T-helper 1 cell treated with Interleukin-12 subunit alpha and Interleukin-12 subunit beta and Interleukin-4 antibody, amounts not matched to agents 30 μg/mL and 1 μg/mL, for 36 hours (primary cell): Measurements from ENCODE around the gene SMIM30.
"Not testable (repeated sequence)": the region's sequence is repeated elsewhere in the genome, so short reads cannot be mapped to it uniquely, and the experiment has no call there.

ENCODE experiments used
- H3K27ac Mint-ChIP-seq: one replicate; pipeline ENCODE4 v1.8.0; 2021; ENCODE audit warnings: mild to moderate bottlenecking, mixed read lengths
- H3K27me3 Mint-ChIP-seq: one replicate; pipeline ENCODE4 v1.8.0; 2021; ENCODE audit warnings: low read depth, mixed read lengths
- H3K36me3 Mint-ChIP-seq: one replicate; pipeline ENCODE4 v1.8.0; 2021; ENCODE audit warnings: low read depth, mixed read lengths
- H3K4me1 Mint-ChIP-seq: one replicate; pipeline ENCODE4 v1.8.0; 2021; ENCODE audit warnings: low read depth, mixed read lengths
- H3K4me3 Mint-ChIP-seq: one replicate; pipeline ENCODE4 v1.8.0; 2021; ENCODE audit warnings: mild to moderate bottlenecking, moderate library complexity, mixed read lengths
- H3K9me3 Mint-ChIP-seq: one replicate; pipeline ENCODE4 v1.8.0; 2021; ENCODE audit warnings: mixed read lengths

The SMIM30 gene, protein sequence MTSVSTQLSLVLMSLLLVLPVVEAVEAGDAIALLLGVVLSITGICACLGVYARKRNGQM

GRCh38 chr7:113118074-113118959, at the start of gene SMIM30:
Gene SMIM30, minus strand, starts transcription at chr7:113118554. Its CDS starts 976 bp downstream, at chr7:113117578.
- Mint-ChIP-seq H3K4me3 (peak within 1 kb of the TSS; percentile 91), H3K36me3 (peaks cover 4% of the 10 kb centered on the region), H3K27me3 (no peaks in the 10 kb centered on the region), H3K4me1 (peaks cover 20% of the 10 kb centered on the region), H3K9me3 (no peaks in the 10 kb centered on the region), H3K27ac (peak within 1 kb of the TSS; percentile 87)

- not testable (repeated sequence) for H3K27me3 Mint-ChIP-seq, H3K36me3 Mint-ChIP-seq
Observed at GRCh38 chr7:113166176-113166575, 47.8 kb upstream of the SMIM30 start.

DNA sequence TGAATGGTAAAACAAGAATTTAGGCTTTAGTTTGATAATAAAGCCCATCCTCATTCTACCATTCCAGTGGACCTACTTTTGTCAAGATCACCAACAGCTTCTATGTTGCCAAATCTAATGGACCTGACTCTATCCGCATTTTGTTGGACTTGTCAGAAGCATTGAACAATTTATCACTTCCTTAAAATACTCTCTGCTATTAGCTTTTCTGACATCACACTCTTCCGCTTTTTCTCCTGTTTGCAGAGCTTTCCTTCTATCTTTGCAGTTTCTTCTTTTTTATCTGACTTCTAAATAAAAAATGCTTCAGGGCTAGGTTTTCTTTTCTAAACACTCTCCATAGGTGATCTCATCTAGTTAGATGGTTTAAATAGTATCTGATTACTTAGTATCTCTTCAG, 42.7 kb upstream of the SMIM30 start:
- H3K4me1 Mint-ChIP-seq, result no peaks in the 10 kb centered on the region
- H3K9me3 Mint-ChIP-seq, result no peaks in the 10 kb centered on the region
- H3K4me3 Mint-ChIP-seq, result no peak overlapping the region
- no peak overlapping the region for H3K27ac Mint-ChIP-seq
- peaks cover 4% of the 10 kb centered on the region for H3K27me3 Mint-ChIP-seq
- no peaks in the 10 kb centered on the region for H3K36me3 Mint-ChIP-seq

More at GRCh38 chr7:113166176-113166575, 47.8 kb upstream of the SMIM30 start:
- not testable (repeated sequence) for H3K4me3 Mint-ChIP-seq, H3K9me3 Mint-ChIP-seq, H3K27ac Mint-ChIP-seq, H3K4me1 Mint-ChIP-seq

DNA sequence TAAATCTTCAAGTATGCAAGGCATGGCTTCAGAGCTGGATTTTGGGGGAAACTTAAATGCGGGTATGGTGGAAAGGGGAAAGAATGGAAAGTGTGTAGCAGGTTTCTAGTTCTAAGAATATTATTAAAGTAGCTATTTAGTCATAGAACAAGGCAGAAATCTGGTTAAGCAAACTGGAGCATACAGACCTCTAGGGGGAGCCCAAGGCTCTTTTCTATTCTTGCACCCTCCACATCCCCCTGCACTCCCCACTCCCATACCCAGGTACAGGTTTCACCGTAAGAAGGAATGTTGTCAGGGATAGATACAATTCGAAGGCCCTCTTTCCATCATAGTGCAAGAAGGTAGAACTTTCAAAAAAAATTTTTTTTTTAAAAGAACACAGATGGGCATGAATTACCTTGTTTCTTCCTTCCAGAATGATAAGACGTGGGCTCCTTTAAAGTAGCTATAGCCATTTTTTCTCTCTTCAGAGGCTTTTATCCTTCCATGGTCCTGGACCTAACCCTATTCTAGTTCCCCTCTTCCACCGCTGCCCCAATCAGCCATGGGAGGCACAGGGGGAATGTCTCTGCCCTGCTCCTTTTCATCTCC, 41.5 kb upstream of the SMIM30 start:
- no peaks in the 10 kb centered on the region for H3K36me3 Mint-ChIP-seq
- H3K4me1 Mint-ChIP-seq, result no peaks in the 10 kb centered on the region
- H3K27me3 Mint-ChIP-seq, result peaks cover 4% of the 10 kb centered on the region
- H3K4me3 Mint-ChIP-seq, result no peak overlapping the region
- no peaks in the 10 kb centered on the region for H3K9me3 Mint-ChIP-seq
- H3K27ac Mint-ChIP-seq, result no peak overlapping the region

DNA sequence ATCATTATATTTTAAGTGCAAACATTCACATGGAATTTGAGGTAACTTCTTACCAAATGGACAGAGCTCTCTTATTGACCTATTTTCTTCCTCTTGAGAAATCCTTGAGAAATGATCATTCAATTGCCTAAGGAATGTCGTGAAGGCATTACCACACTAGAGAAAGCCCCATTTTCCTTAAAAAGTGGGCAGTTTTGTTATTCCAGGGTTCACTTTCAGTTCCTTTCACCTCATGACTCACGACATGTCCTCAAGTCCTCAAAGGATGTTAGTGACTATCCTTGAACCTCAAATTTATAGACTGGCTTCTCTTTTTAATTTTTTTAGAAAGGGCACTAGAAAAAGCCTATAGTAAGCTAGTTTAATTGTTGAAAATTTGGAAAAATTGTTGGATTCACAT, 40.4 kb upstream of the SMIM30 start:
- Mint-ChIP-seq H3K36me3 (no peaks in the 10 kb centered on the region), H3K27ac (no peak overlapping the region), H3K27me3 (peaks cover 4% of the 10 kb centered on the region), H3K4me3 (no peak overlapping the region), H3K4me1 (no peaks in the 10 kb centered on the region), H3K9me3 (no peaks in the 10 kb centered on the region)

DNA sequence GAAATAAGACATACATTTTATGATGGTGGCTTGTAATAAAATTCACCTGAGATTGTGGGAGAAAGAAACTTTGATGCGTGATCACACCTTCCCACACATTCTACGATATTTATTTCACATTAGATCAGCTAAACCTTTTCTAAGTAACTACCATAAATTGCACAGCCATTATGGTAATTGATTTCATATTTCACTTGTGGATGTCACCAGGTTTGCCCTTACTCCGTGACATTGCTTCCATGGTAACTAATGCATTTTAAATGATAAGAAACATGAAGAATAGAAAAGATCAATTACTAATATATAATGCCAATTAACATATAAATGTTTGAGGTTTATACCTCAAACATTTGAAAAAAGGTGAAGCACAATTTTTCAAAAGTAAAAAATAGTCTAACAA, 35.8 kb upstream of the SMIM30 start:
- no peaks in the 10 kb centered on the region for H3K36me3 Mint-ChIP-seq
- H3K4me1 Mint-ChIP-seq, result no peaks in the 10 kb centered on the region
- no peaks in the 10 kb centered on the region for H3K9me3 Mint-ChIP-seq
- no peak overlapping the region for H3K4me3 Mint-ChIP-seq
- H3K27me3 Mint-ChIP-seq, result peaks cover 12% of the 10 kb centered on the region
- H3K27ac Mint-ChIP-seq, result no peak overlapping the region

GRCh38 chr7:113144817-113145216, 26.5 kb upstream of the SMIM30 start:
- Mint-ChIP-seq H3K27ac (no peak overlapping the region), H3K27me3 (peaks cover 20% of the 10 kb centered on the region), H3K36me3 (no peaks in the 10 kb centered on the region), H3K4me3 (no peak overlapping the region), H3K9me3 (no peaks in the 10 kb centered on the region), H3K4me1 (no peaks in the 10 kb centered on the region)

GRCh38 chr7:113143486-113144257, 25.3 kb upstream of the SMIM30 start:
- Mint-ChIP-seq H3K36me3 (no peaks in the 10 kb centered on the region), H3K9me3 (no peaks in the 10 kb centered on the region), H3K4me3 (no peak overlapping the region), H3K27ac (no peak overlapping the region), H3K4me1 (no peaks in the 10 kb centered on the region), H3K27me3 (peaks cover 15% of the 10 kb centered on the region)

DNA sequence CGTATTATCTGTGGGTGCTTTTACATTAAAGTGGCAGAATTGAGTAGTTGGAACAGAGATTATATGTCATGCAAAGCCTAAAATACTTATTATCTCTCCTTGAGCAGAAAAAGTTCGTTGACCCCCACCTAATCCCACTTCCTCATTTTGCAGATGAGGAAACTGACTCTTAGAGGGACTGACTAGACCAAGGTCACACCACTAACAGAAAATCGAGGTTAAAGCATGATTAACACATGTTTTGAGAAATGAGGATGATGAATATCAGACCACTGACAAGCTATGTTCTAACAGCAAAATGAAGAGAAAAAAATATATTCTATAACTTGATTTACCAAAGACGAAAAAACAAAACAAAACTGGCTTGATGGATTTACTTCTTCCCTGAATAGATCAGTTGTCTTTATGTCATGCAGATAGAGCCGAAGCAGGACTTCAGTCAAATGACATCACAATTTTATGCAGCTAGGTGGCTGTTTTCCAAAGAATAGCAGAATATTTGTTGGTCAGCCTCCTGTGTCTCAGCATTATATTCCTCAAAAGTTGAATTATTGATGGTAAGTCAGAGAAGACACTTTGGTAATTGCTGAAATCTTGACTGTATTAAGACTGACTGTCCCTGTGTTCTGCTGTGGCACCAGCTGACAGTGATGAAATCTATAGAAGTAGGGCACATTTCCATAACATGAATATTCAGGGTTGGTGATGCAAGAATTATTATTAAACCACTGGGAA, 24.2 kb upstream of the SMIM30 start:
- Mint-ChIP-seq H3K27ac (no peak overlapping the region), H3K27me3 (peaks cover 10% of the 10 kb centered on the region), H3K4me1 (no peaks in the 10 kb centered on the region), H3K36me3 (no peaks in the 10 kb centered on the region), H3K9me3 (no peaks in the 10 kb centered on the region), H3K4me3 (no peak overlapping the region)

DNA sequence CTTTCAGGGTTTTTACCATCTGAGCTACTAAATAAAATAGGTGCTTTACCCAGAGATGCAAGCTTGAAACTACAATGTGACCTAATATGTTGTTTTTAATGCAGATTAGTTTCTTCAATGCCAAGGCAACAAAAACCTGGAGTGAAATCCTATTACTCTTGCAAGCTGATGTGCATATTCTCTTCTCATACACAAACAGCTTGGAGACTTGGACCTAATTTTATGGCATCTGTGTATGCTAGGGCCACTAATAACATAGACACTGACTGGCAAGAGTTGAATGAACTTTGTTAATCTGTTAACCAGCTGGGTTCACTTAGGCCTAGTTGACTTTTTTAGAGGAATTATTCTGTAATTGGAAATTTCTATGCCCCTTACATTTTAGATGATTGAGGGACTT, 23.4 kb upstream of the SMIM30 start:
- Mint-ChIP-seq H3K4me1 (no peaks in the 10 kb centered on the region), H3K27ac (no peak overlapping the region), H3K36me3 (no peaks in the 10 kb centered on the region), H3K4me3 (no peak overlapping the region), H3K9me3 (no peaks in the 10 kb centered on the region), H3K27me3 (peaks cover 10% of the 10 kb centered on the region)

DNA sequence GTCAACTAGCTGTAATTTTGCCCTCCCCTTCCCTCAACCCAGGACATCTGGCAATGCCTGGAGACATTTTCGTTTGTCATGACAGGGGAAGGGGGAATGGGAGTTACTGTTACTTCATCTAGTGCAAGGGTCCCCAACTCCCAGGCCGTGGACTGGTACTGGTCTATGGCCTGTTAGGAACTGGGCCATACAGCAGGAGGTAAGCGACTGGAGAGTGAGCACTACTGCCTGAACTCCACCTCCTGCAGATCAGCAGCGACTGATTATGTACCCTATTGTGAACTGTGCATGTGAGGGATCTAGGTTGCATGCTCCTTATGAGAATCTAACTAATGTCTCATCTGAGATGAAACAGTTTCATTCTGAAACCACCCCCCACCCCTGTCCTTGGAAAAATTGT, 22.6 kb upstream of the SMIM30 start:
- Mint-ChIP-seq H3K4me3 (no peak overlapping the region), H3K27me3 (peaks cover 10% of the 10 kb centered on the region), H3K36me3 (no peaks in the 10 kb centered on the region), H3K9me3 (no peaks in the 10 kb centered on the region), H3K27ac (no peak overlapping the region), H3K4me1 (no peaks in the 10 kb centered on the region)

DNA sequence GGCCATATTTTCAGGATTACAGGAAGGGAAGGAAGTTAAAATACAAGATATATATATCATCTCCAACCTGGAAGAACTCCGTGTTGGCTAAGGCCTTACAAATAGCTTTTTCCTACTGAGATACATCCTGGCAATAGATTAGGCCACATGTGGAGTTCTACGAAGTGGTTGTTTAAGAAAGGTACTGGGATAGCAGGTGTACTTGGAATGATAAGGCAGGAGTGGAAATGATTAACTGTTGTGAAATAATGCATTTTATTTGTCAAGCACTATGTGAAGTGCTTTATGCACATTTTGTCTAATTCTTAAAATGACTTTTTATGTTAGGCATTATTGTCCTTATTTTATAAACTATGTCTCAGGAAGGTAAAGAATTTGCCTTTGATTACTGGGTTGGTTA, 18.9 kb upstream of the SMIM30 start:
- H3K4me1 Mint-ChIP-seq, result no peaks in the 10 kb centered on the region
- H3K27me3 Mint-ChIP-seq, result no peaks in the 10 kb centered on the region
- H3K27ac Mint-ChIP-seq, result no peak overlapping the region
- no peak overlapping the region for H3K4me3 Mint-ChIP-seq
- H3K9me3 Mint-ChIP-seq, result no peaks in the 10 kb centered on the region
- H3K36me3 Mint-ChIP-seq, result no peaks in the 10 kb centered on the region

DNA sequence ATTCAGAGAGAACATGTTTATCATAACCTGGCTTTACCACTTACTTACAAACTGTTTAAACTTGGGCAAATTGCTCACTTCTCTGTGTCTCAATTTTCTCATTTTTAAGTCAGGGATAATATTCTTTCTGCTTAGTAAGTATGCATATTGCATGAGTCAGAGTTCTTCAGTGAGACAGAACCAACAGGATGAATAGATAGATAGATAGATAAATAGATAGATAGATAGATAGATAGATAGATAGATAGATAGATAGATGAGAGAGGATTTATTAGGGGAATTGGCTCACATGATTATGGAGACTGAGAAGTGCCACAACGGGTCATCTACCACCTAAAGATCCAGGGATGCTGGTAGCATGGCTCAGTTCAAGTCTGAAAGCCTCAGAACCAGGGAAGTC, 15.7 kb upstream of the SMIM30 start:
- Mint-ChIP-seq H3K4me3 (no peak overlapping the region), H3K9me3 (no peaks in the 10 kb centered on the region), H3K36me3 (no peaks in the 10 kb centered on the region), H3K27me3 (no peaks in the 10 kb centered on the region), H3K4me1 (no peaks in the 10 kb centered on the region), H3K27ac (no peak overlapping the region)

DNA sequence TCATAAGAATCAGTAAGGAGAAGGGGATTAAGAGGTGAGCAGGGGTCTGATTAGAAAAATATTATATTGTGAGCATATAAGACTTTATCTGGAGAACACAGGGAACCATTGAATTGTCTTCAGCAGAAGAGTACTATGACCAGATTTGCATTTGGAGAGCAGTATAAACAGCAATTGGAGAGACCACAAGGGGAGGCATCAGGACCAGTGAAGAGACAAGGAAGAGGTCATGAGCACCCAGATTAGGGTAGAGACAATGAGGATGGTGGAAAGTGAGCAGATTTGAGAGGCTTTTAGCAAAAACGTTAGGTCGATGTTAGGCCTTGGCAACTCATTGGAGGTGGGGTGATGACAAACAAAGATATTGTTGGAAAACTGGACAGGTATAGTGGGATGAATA, 13.0 kb upstream of the SMIM30 start:
- no peaks in the 10 kb centered on the region for H3K9me3 Mint-ChIP-seq
- no peak overlapping the region for H3K4me3 Mint-ChIP-seq
- no peaks in the 10 kb centered on the region for H3K4me1 Mint-ChIP-seq
- H3K27me3 Mint-ChIP-seq, result no peaks in the 10 kb centered on the region
- H3K36me3 Mint-ChIP-seq, result no peaks in the 10 kb centered on the region
- H3K27ac Mint-ChIP-seq, result no peak overlapping the region
